HEK293 (cell line): ENCODE results near the gene NDUFS1.

Experiments
- CTCF ChIA-PET: fragments of 350-600 bp; formaldehyde crosslinking; extraction: SDS; loops from one replicate; lab custom pipeline; 2021; ENCODE audit warnings: antibody characterized with exemption; lab: Yijun Ruan, JAX
- POLR2A ChIA-PET: fragments of 300-600 bp; formaldehyde crosslinking; extraction: SDS; loops from one replicate; lab custom pipeline; 2020; ENCODE audit warnings: antibody characterized with exemption, inconsistent platforms; lab: Yijun Ruan, JAX
- H3K27ac ChIP-seq: fragments of 200-500 bp; sonication (Bioruptor generic); 2 replicates; pipeline ENCODE4 v1.5.1; 2014; ENCODE audit warnings: low read depth, low read length, control low read depth, inconsistent platforms; ENCODE audit errors: extremely low read depth
- H3K36me3 ChIP-seq, 2 experiments: fragments of 200-500 bp in 1 of 2; sonication (Bioruptor generic) in 1 of 2; 1 replicate in 1 of 2; 2 replicates in 1 of 2; pipeline ENCODE4 v1.5.1; 2014 to 2017; ENCODE audit warnings: inconsistent platforms in 2 of 2, low read length in 2 of 2; ENCODE audit not compliant: control insufficient read depth in 2 of 2, insufficient read depth in 1 of 2
- H3K4me1 ChIP-seq: fragments of 200-500 bp; sonication (Bioruptor generic); 2 replicates; pipeline ENCODE4 v1.5.1; 2014; ENCODE audit warnings: mild to moderate bottlenecking, low read length, inconsistent platforms; ENCODE audit not compliant: control insufficient read depth, insufficient read depth
- H3K4me3 ChIP-seq: 2 replicates; pipeline ENCODE4 v1.5.1; 2011; ENCODE audit warnings: low read depth, mild to moderate bottlenecking, control low read depth, low read length, moderate library complexity
- H3K9me3 ChIP-seq: fragments of 200-500 bp; sonication (Bioruptor generic); 2 replicates; pipeline ENCODE4 v1.5.1; 2014; ENCODE audit warnings: low read depth, low read length, inconsistent platforms; ENCODE audit not compliant: control insufficient read depth, insufficient read depth
- GLIS1 ChIP-seq: fragments of 450-650 bp; formaldehyde crosslinking; IDR thresholded peaks from 2 replicates; pipeline ENCODE4 v1.5.1; 2016; ENCODE audit warnings: missing biosample characterization, missing genetic modification characterization
- GLIS2 ChIP-seq: fragments of 450-650 bp; formaldehyde crosslinking; IDR thresholded peaks from 2 replicates; pipeline ENCODE4 v1.5.1; 2016; ENCODE audit warnings: missing biosample characterization, missing genetic modification characterization
- KLF17 ChIP-seq: fragments of 450-650 bp; formaldehyde crosslinking; IDR thresholded peaks from 2 replicates; pipeline ENCODE4 v1.5.1; 2016; ENCODE audit warnings: missing biosample characterization, missing genetic modification characterization
- KLF8 ChIP-seq: fragments of 450-650 bp; formaldehyde crosslinking; IDR thresholded peaks from 2 replicates; pipeline ENCODE4 v1.5.1; 2016; ENCODE audit warnings: missing biosample characterization, missing genetic modification characterization
- PATZ1 ChIP-seq: fragments of 450-650 bp; formaldehyde crosslinking; IDR thresholded peaks from 2 replicates; pipeline ENCODE4 v1.5.1; 2016; ENCODE audit warnings: missing biosample characterization, missing genetic modification characterization
- REPIN1 ChIP-seq: fragments of 450-650 bp; formaldehyde crosslinking; IDR thresholded peaks from 2 replicates; pipeline ENCODE4 v1.5.1; 2017; ENCODE audit warnings: missing biosample characterization, missing genetic modification characterization, low read depth
- SP7 ChIP-seq: fragments of 450-650 bp; formaldehyde crosslinking; IDR thresholded peaks from 2 replicates; pipeline ENCODE4 v1.5.1; 2016; ENCODE audit warnings: missing biosample characterization, missing genetic modification characterization
- ZBTB48 ChIP-seq: fragments of 450-650 bp; formaldehyde crosslinking; IDR thresholded peaks from 2 replicates; pipeline ENCODE4 v1.5.1; 2016; ENCODE audit warnings: missing biosample characterization, missing genetic modification characterization
- ZBTB8A ChIP-seq: fragments of 450-650 bp; formaldehyde crosslinking; IDR thresholded peaks from 2 replicates; pipeline ENCODE4 v1.5.1; 2016; ENCODE audit warnings: missing biosample characterization, missing genetic modification characterization
- ZNF175 ChIP-seq: fragments of 450-650 bp; formaldehyde crosslinking; IDR thresholded peaks from 2 replicates; pipeline ENCODE4 v1.5.1; 2016; ENCODE audit warnings: missing biosample characterization, missing genetic modification characterization
- ZNF19 ChIP-seq: fragments of 450-650 bp; formaldehyde crosslinking; IDR thresholded peaks from 2 replicates; pipeline ENCODE4; 2016; ENCODE audit warnings: missing biosample characterization, missing genetic modification characterization, low read depth
- ZNF248 ChIP-seq: fragments of 450-650 bp; formaldehyde crosslinking; IDR thresholded peaks from 2 replicates; pipeline ENCODE4 v1.5.1; 2017; ENCODE audit warnings: missing biosample characterization, missing genetic modification characterization
- ZNF302 ChIP-seq: fragments of 450-650 bp; formaldehyde crosslinking; IDR thresholded peaks from 2 replicates; pipeline ENCODE4 v1.5.1; 2016; ENCODE audit warnings: missing biosample characterization, missing genetic modification characterization, low read depth
- ZNF335 ChIP-seq: fragments of 450-650 bp; formaldehyde crosslinking; conservative IDR thresholded peaks from 2 replicates; pipeline ENCODE4 v1.5.1; 2016; ENCODE audit warnings: missing biosample characterization, missing genetic modification characterization
- ZNF394 ChIP-seq: fragments of 450-650 bp; formaldehyde crosslinking; IDR thresholded peaks from 2 replicates; pipeline ENCODE4 v1.5.1; 2016; ENCODE audit warnings: missing biosample characterization, missing genetic modification characterization, mild to moderate bottlenecking, moderate library complexity, borderline replicate concordance
- ZNF596 ChIP-seq: fragments of 450-650 bp; IDR thresholded peaks from 2 replicates; pipeline ENCODE4 v1.5.0; 2018; ENCODE audit warnings: missing biosample characterization, mild to moderate bottlenecking, missing genetic modification characterization, moderate library complexity
- ZNF626 ChIP-seq: fragments of 450-650 bp; sonication (Bioruptor Pico); formaldehyde crosslinking; IDR thresholded peaks from 2 replicates; pipeline ENCODE4 v1.5.1; 2018; ENCODE audit warnings: missing biosample characterization, missing genetic modification characterization, inconsistent platforms
- ZNF658 ChIP-seq: fragments of 450-650 bp; formaldehyde crosslinking; IDR thresholded peaks from 2 replicates; pipeline ENCODE4; 2016; ENCODE audit warnings: missing biosample characterization, missing genetic modification characterization
- ZXDB ChIP-seq: fragments of 450-650 bp; formaldehyde crosslinking; IDR thresholded peaks from 2 replicates; pipeline ENCODE4 v1.5.1; 2016; ENCODE audit warnings: missing biosample characterization, missing genetic modification characterization
- TF ChIP-seq, protein P1 (sequence below): fragments of 450-650 bp; formaldehyde crosslinking; conservative IDR thresholded peaks from 2 replicates; pipeline ENCODE4 v1.5.1; 2016; ENCODE audit warnings: low read depth, missing biosample characterization, missing genetic modification characterization

Gene NDUFS1

DNA sequence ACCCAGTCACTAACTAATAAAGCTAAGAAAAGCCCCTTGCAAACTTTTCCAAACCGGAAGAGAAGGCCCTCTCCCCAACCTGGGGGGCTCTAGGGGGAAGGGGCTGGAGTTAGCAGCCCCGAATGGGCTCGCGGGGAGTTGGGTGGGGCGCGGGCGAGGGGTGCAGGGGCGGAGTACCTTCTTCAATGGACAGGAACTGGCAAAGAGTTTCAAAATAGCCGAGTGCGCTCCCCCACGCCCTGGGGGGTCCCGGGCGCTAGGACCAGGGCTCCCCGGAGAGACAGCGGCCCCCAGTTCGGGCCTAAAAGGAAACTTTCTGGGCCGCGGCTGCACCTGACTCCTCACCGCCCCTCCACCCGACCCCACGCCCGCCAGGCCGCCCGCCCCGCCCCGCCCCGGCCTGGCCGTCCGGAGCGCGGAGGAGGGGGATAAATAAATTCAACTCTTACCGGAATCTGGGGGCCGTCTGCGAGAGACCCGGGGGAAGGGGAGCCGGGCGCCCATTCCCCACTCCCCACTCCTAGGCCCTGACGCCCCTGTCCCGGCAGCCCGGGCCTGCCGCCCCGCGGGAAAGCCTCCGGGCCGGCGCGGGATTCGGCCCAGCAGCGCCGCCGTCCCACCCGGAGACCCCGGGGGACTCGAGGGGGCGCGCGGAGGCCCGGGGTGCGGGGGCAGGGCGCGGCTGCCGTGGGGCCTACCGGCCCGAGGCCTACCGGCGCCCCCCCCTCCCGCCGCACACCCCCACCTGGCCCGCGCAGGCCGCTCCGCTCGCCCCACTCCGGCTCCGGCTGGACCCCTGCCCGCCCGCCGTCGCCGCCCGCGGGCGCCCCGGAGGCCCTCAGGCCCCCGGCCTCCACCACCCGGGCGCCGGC is 74.1 kb downstream of the NDUFS1 start:
- Histone ChIP-seq H3K9me3 (no peaks in the 10 kb centered on the region), H3K36me3 (peaks cover 0 to 3% of the 10 kb centered on the region in 2 experiments; a peak in 2 of 3 replicates), H3K4me3 (peak overlapping the region; percentile 77), H3K27ac (peak overlapping the region; percentile 99), H3K4me1 (no peaks in the 10 kb centered on the region)
- CTCF ChIA-PET: no interaction called here
- POLR2A ChIA-PET: interaction anchor here (0.6 to 1.1 kb wide), 5 partner anchors 12 to 1643 kb away, joined by 3 to 5 read pairs (median 3); partner anchors contain the start of genes EEF1B2 and NDUFS1
- TF ChIP-seq SP7 (tag by site-specific recombination) (0 out of 2 replicates have a peak, but pooled peaks have one; percentile 5), GLIS2 (peak; percentile 78), ZNF394 (no peak), ZBTB48 (tag by site-specific recombination) (no peak), ZNF19 (tag by site-specific recombination) (no peak), PATZ1 (tag by site-specific recombination) (0 out of 2 replicates have a peak, but pooled peaks have one; percentile 65), ZNF335 (peak; percentile 34; the same call in 1 of the 2 replicates), ZNF626 (no peak), KLF8 (tag by site-specific recombination) (peak; percentile 67; the same call in 1 of the 2 replicates), ZBTB8A (tag by site-specific recombination) (peak; percentile 80), ZNF175 (tag by site-specific recombination) (no peak), ZNF596 (tag by site-specific recombination) (no peak), GLIS1 (peak; percentile 69), ZNF302 (tag by site-specific recombination) (no peak), ZNF658 (tag by site-specific recombination) (no peak), ZXDB (tag by site-specific recombination) (no peak), REPIN1 (no peak), KLF17 (tag by site-specific recombination) (no peak), ZNF248 (no peak)
- TF ChIP-seq, protein P1, sequence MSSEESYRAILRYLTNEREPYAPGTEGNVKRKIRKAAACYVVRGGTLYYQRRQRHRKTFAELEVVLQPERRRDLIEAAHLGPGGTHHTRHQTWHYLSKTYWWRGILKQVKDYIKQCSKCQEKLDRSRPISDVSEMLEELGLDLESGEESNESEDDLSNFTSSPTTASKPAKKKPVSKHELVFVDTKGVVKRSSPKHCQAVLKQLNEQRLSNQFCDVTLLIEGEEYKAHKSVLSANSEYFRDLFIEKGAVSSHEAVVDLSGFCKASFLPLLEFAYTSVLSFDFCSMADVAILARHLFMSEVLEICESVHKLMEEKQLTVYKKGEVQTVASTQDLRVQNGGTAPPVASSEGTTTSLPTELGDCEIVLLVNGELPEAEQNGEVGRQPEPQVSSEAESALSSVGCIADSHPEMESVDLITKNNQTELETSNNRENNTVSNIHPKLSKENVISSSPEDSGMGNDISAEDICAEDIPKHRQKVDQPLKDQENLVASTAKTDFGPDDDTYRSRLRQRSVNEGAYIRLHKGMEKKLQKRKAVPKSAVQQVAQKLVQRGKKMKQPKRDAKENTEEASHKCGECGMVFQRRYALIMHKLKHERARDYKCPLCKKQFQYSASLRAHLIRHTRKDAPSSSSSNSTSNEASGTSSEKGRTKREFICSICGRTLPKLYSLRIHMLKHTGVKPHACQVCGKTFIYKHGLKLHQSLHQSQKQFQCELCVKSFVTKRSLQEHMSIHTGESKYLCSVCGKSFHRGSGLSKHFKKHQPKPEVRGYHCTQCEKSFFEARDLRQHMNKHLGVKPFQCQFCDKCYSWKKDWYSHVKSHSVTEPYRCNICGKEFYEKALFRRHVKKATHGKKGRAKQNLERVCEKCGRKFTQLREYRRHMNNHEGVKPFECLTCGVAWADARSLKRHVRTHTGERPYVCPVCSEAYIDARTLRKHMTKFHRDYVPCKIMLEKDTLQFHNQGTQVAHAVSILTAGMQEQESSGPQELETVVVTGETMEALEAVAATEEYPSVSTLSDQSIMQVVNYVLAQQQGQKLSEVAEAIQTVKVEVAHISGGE: 0 out of 2 replicates have a peak, but pooled peaks have one; percentile 5
